ENCODE results near the gene GATA3. TPM values are rescaled to one million over a fixed set of nuclear protein-coding genes. Genes with fewer than 3 reads are reported as not detected.

The GATA3 gene
- polyA plus RNA-seq, 4 donors = 3.6 to 118 (median 89.6) TPM

DNA sequence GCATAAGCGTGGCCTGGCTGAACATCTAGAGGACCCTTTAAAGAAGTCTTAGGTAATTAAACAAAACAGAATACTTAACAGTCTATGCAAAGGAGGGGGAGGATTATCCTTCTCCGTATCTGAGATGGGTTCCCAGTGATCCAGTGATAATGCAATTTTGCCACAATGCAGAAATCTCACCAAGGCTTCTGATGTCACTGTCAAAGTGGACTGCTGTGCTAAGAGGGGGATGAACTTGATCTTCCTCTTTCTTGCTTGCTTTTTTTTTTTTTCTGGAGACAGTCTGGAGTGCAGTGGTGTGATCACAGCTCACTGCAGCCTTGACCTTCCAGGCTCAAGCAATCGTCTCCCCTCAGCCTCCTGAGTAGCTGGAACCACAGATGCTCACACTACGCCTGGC, 30.8 kb downstream of the GATA3 start:
- no peak for DNase-seq (ENCODE audit: low read depth in 4 of 4, low spot score in 3 of 4)

DNA sequence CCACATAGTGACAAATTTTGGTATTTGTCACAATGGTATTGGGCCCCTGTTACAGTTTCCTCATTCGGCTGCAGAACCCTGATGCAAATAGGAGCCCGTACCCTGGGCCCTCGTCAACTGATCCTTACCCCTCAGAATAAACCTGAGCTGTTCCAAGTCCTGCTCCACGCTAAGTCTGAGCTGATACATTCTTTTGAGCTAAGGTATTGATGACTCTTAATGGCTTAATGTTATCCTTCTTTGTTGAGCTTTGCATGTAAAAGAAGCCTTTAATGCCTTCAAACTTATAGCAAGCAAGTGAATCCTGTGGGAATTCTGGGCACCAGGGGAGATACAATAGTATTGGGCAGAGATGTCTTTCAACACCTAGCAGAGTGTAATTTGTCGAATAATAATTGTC, 31.8 kb downstream of the GATA3 start:
- no peak for DNase-seq (ENCODE audit: low read depth in 4 of 4, low spot score in 3 of 4)

DNA sequence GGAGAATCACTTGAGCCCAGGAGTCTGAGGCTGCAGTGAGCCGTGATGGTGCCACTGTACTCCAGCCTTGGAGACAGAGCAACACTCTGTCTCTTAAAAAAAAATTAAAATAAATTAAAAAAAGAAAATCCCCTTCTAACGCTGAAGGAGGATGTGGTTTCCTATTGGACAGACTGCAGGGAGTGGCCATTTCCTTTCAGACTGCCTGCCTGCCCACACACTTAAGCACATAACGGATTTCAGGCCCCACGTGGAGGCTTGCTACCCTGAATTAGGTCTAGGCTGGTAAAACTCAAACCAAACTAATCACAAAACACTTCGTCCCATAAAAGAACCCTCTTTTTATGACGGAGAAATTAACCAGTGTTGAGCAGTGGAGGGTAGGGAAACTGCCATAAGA, 34.0 kb downstream of the GATA3 start:
- no peak for DNase-seq (ENCODE audit: low read depth in 4 of 4, low spot score in 3 of 4)

DNA sequence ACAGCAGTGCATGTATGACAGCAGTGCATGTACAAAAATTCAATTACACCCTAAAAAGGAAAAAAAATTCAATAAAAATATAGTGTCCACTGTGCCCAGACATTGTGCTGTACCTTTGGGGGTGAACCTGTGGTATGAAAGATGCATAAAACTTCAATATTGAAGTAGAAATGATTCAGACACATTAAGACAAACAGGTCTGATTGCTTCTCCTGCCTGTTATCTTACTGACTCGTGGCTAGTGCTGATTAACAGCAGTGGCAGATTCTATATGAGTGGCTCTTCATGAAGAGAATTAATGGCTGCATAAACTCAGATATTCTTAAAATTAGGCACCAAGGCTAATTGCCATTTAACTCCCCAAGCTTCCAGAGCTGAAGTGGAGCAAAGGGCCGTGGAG, 37.9 kb downstream of the GATA3 start:
- DNase-seq (ENCODE audit: low read depth in 4 of 4, low spot score in 3 of 4) = no peak

DNA sequence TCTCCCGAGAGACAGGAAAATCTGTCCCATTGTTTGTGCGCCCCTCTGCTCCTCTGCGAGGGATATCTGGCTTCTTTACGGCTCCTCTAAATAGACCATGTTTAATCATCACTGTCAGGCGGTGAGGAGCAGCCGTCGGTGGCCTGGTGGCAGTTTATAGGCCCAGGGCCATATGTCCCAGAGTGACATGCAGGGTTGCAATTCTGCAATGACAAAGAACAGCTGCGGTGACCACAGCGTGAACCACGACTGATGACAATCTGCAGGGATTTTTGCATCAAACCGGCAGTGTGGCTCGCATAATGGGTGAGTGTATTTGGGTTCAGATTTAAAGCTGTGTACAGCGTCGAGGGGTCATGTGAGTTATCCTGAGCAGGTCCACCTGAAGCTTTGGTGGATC, 41.5 kb downstream of the GATA3 start:
- DNase-seq (ENCODE audit: low read depth in 4 of 4, low spot score in 3 of 4) = no peak

DNA sequence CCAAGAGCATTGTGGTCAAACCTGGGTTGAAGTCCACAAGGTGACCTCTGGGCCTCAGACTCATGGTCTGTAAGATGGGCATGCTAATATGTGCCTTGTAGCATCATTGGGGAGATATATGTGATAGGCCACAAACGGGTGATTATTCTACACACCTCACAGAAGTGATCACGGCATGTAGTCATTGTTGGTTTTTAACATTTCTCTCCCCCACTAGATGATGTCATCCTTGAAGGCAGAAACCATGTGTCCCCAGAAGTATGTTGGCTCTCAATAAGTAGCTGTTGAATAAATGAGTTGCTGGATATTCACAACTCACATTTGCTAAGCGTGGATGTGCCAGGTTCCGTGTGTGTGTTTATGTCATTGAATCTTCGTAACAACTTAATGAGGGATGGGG, 42.4 kb downstream of the GATA3 start:
- DNase-seq (ENCODE audit: low read depth in 4 of 4, low spot score in 3 of 4) = no peak

DNA sequence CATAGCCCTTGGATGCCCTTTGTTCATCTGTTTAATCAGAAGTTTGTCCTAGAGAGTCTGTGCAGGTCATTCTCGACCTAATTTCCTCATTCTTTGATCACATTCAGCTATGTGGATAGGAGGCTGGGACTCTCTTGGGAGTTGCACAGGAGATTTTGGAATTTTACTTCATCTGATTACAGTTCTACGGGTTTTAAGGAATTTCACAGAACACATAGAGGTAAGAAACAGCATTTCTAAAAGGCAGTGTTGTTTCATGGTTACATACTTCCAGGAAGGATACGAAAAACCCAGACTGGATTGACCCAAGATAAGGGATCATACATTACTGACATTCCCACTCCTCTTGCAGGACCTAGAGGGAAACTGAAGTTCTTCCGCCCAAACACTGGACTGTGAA, 45.9 kb downstream of the GATA3 start:
- no peak for DNase-seq (ENCODE audit: low read depth in 4 of 4, low spot score in 3 of 4)

DNA sequence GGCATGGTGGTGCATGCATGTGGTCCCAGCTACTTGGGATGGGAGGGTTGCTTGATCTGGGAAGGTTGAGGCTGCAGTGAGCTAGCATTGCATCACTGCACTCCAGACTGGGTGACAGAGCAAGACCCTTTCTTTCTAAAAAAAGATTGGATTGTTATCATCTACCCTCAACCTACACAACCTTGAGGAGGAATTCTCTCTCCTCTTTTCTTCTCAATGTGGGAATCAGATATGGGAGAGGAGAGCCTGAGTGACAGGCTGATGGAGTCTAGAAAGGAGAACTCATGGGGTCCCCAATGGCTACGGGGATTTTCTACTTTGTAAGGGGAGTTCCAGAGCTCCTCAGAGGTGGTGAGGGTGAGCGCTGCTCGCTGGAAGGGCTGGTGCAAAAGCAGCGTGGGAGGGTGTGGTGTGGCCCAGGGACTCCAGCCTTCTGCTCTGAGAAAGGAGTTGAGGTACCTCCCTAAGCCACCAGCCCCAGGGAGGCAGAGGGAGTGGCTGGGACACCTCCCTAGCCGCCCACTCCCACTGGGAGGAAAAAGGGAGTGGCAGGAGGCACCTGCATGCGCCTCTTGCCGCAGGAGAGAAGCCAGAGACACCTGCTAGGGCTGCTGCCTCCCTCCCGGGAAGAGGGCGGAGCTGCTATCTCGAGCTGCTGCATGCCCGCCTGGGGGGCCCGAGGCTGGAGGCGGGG, 48.4 kb downstream of the GATA3 start:
- no peak for DNase-seq (ENCODE audit: low read depth in 4 of 4, low spot score in 3 of 4)

DNA sequence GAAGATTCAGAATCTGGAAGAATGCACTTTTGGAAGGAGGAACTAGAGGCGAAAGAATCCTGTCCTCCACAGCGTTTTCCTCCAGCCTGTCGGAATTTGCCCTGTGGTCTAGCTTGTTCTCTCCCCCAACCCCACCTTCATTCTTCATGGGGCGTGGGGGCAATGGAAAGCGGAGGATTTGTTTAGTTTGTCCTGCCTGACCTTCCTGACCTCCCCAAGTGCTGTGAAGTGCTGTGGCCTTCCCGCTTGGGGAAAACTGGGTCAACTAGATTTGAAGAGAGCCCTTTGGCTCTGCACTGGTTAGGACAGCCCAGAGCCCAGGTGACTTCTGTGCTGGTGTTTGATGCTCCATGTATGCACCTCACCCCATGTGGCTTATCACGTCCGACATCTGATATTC, 49.1 kb downstream of the GATA3 start:
- DNase-seq (ENCODE audit: low read depth in 4 of 4, low spot score in 3 of 4) = no peak

DNA sequence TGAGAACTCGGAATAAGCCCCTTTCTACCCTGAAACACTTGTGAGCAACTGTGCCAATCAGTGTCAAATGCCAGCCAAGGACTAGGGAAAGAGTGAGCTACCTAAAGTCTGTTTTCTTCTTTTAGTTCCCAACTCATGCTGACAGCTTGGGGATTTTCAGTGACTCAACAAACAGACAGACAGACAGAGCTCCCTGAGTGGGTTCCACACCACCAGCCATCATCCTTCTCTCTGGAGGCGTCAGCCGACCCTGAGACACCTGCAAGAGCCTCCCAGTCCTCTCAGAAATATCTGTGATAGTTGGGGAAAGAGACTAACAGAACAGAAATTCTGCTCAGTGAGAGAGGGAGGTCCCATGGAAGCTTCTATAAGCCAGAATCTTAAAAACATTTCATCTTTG, 49.5 kb downstream of the GATA3 start:
- DNase-seq (ENCODE audit: low read depth in 4 of 4, low spot score in 3 of 4) = no peak

DNA sequence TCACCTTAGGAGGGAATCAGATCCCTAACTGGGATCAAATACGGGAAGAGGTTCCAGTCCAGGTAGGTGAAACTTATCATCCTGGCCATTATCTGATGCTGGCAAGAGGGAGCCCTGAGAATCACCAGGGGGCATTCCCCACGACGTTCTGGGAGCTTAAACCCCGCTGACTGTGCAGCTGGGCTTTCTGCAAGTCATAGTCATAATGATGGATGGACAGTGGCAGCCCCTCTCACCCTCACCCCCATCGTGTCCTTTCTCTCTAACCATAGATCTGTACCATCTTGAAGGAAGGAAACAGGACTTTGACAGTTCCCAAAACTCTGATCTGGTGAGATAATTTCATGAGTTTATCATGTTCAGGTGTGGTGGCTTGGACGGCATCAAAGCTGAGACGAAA, 50.2 kb downstream of the GATA3 start:
- no peak for DNase-seq (ENCODE audit: low read depth in 4 of 4, low spot score in 3 of 4)

DNA sequence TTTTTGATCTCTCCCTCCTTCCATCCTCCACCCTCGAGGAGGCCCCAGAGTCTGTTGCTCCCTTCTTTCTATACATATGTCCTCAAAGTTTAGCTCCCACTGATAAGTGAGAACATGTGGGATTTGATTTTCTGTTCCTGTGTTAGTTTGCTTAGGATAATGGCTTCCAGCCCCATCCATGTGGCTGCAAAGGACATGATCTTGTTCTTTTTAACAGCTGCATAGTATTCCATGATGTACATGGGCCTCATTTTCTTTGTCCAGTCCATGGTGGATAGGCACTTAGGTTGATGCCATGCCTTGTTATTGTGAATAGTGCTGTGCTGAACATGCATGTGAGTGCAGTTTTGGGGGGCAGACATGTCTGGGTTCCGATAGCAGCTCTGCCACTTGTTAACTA, 51.4 kb downstream of the GATA3 start:
- no peak for DNase-seq (ENCODE audit: low read depth in 4 of 4, low spot score in 3 of 4)

DNA sequence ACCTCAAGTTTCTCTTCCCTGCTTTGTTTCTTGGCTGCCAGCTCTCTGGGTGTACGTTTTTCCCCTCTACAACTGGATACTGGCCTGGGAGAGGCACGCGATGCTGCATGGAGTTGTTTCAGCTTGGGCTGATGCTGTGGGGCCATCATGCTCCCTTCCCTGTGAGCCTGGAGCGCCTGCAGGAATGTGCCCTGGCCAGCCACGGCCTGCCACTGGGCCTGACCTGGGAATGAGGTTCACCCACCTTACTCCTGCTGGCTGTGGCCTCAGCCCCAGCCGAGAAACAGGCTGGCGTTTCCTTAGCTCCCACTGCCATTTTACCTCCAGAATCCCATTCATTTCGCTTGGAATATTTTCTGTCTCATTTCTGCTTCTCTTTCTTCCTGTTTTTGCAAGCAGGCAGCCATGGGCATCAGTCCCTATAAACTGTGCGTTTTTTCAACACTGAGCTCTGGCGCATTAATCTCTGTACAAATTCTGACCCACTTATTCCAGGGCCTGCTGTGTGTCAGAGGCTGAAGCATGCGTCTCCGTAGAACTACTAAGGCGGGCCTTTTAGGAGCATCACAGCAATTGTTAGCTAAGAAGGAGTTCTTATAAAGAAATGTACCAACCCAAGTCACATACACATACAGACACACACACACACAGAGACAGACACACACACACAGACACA, 57.9 kb downstream of the GATA3 start:
- DNase-seq (ENCODE audit: low read depth in 4 of 4, low spot score in 3 of 4) = no peak

DNA sequence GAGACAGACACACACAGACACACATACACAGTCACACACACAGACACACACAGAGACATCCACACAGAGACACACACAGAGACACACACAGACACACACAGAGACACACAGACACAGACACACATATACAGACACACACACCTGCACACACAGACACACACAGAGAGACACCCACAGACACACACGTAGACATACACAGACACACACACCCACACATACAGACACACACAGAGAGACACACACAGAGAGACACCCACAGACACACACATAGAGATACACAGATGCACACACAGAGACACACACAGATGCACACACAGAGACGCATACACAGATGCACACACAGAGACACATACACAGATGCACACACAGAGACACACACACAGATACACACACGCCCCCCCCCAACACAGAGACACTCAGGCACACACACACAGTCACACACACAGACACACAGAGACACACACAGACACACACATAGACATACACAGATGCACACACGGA, 58.5 kb downstream of the GATA3 start:
- DNase-seq (ENCODE audit: low read depth in 4 of 4, low spot score in 3 of 4) = no peak

DNA sequence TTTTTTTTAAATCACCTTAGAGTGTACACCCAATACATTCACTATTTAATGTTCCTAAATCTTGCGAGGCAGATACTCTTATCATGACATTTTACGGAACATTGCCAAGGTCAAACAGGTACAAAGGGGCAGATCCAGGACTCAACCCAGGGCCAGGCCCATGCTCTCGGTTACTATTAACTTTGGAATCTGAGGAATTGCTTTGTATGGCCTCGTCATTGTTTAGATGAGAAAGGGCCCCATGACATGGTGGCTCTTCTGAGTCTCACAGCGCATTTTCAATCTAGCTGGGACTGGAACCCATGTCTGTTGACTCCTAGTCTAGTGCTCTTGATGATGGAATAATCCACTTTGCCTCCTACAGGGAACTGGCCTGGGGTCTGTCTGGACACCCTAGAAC, 59.1 kb downstream of the GATA3 start:
- DNase-seq (ENCODE audit: low read depth in 4 of 4, low spot score in 3 of 4) = no peak

DNA sequence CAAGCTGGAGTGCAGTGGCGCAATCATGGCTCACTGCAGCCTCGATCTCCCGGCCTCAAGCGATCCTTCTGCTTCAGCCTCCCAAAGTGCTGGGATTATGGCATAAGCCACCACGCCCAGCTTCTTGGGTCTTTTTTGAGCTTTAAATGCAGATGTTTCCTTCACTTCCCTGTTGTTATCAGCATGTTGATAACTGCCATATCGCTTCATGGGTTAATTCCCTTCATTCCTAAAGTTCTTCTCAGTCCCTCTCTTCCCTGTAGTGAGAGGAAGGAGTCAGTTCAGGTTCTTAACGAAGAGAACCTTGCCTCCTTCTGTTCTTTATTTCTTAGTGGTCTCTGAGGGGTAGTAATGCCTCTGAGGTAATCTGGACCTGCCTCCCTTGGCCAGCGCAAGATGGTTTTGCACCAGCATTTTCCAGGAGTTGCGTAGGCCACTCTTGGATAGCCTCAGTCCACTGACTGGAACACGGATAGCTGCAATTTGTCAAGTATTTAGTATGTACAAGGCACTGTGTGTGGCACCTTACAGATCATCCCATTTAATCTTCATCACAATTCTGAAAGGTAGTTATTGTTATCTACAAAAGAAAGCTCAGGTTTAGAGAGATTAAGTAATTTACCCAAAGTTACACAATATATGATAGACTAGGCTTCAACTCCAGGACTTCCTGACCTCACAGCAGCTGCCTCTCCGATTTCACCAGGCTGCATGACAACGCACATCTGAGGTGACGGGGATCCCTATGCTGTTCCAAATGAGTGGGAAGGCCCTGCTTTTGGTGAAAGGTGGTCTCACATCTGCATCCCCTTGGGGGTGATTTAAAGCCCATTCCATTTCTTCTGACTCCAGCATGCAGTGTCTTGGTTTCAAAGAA, 60.5 kb downstream of the GATA3 start:
- no peak for DNase-seq (ENCODE audit: low read depth in 4 of 4, low spot score in 3 of 4)

DNA sequence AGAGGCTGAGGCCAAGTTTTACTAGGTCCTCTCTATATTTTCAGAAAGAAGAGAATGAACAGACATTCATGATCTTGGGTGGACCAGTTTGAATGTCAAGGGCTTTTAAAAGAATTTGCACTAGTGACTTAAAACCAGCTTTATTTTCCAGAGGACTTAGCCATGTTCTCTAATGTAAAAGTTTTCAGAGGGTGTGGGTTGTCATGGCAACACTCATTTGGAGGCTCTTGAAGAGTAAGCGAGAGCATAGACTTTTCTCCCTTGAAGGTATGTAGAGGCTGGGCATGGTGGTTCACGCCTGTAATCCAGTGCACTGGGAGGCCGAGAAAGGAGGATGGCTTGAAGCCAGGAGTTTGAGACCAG, 61.1 kb downstream of the GATA3 start:
- no peak for DNase-seq (ENCODE audit: low read depth in 4 of 4, low spot score in 3 of 4)

DNA sequence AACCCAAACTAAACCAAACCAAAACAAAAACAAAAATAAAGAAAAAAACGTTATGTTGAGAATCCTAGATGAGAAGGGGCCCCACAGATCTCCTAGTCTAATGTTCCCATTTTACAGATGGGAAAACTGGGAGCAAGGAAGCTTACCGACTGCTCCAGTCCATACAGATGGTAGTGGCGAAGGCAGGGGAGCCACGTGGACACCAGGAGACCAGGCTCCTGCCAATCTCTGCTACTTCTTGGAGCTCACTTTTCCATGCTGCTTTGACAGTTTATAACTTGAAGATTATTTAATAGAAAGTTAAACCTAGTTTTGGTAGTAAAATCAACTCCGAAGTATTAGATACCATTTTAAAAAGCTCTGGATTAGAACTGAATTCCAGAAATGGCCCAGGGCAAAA, 62.0 kb downstream of the GATA3 start:
- no peak for DNase-seq (ENCODE audit: low read depth in 4 of 4, low spot score in 3 of 4)

DNA sequence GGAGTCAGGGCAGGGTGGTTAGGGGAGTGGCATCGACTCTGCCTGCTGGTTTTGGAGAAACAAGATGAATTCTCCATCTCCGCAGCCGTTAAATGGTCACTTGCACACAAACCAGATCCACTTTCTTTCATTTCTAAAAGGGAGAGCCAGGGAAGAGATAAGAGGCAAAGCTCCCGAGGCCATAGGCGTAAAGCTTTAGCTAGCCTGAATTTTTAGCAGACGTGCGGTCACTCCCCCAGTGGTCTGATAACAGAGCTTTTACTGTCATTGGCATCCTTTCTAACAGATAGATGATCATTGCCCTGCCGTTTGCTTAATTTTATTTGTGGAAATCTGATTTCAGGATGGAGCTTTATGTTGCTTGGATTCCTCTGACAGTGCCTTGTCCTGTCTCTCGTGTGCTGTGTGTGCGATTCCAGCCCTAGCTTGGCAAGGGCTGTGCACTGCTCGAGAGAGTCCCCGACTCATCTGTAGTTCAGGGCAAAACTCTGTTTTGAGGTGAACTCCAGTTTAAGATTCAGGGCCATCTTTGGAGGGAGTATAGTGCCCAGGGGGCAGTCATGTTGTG, 62.5 kb downstream of the GATA3 start:
- no peak for DNase-seq (ENCODE audit: low read depth in 4 of 4, low spot score in 3 of 4)

DNA sequence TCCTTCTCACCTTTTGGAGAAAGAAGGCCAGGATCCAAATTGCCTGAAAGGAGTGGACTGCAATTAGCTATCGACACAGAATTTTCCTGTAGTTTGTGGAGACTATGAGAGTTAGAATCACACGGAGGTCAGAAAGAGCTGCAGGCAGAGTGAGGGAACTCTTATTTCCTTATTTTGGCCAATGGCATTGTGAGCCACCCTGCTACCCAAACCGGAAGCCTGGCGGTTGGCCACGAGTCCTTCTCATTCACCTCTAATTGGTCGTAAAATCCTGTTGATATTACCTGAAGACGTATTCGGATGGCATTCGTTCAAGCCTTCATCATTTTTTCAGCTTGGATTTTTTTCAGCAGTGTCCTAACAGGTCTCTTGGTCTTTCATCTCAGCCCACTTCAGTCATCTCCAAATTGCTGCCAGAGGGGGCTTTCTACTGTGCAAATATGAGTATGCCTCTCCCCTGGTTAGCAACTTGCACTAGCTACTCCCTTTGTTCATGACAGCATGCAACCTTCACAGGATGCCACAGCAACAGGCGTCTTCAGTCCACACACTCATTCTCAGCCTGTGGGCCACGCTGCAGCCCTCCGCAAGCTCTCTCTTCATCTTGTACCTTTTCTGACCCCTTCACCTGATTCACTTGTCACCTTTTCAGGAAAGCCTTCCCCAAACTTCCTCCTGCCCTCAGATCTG, 66.9 kb downstream of the GATA3 start:
- no peak for DNase-seq (ENCODE audit: low read depth in 4 of 4, low spot score in 3 of 4)

All from left renal pelvis (tissue), 4 donors.